Measurements from ENCODE around the gene SMYD2.
A peak's percentile ranks its signal among the peaks of the same experiment; 100 is the strongest.

SMYD2 gene

DNA sequence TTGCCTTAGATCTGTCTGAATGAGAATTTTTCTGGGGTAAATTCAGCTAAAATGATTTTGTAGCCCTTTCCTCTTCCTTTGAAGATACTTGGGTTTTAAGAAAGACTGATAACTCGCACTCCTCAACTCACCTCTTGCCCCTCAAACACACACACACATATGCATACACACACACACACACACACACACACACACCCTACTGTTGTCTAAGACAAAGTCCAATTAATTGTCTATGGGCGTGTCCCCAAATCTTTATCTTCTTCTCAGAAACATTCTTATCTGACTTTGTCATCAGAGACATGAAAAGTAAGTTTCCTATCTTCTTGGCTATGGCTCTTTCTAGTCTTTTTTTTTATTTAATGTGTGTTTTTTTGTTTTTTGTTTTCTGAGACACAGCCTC, 36.1 kb upstream of the SMYD2 start:
- in situ Hi-C loops (cut with HindIII; ENCODE audit: low sequenced_read_pairs) = no loop called here
- H3K4me3 ChIP-seq (ENCODE audit: low read depth, low read length) = no peak overlapping the region
- TF ChIP-seq, protein P1, sequence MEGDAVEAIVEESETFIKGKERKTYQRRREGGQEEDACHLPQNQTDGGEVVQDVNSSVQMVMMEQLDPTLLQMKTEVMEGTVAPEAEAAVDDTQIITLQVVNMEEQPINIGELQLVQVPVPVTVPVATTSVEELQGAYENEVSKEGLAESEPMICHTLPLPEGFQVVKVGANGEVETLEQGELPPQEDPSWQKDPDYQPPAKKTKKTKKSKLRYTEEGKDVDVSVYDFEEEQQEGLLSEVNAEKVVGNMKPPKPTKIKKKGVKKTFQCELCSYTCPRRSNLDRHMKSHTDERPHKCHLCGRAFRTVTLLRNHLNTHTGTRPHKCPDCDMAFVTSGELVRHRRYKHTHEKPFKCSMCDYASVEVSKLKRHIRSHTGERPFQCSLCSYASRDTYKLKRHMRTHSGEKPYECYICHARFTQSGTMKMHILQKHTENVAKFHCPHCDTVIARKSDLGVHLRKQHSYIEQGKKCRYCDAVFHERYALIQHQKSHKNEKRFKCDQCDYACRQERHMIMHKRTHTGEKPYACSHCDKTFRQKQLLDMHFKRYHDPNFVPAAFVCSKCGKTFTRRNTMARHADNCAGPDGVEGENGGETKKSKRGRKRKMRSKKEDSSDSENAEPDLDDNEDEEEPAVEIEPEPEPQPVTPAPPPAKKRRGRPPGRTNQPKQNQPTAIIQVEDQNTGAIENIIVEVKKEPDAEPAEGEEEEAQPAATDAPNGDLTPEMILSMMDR (IDR thresholded peaks at IDR 0.05; ENCODE audit: low read depth, low read length) = no peak
- DNase-seq (ENCODE audit: low read depth, low spot score) = no peak

DNA sequence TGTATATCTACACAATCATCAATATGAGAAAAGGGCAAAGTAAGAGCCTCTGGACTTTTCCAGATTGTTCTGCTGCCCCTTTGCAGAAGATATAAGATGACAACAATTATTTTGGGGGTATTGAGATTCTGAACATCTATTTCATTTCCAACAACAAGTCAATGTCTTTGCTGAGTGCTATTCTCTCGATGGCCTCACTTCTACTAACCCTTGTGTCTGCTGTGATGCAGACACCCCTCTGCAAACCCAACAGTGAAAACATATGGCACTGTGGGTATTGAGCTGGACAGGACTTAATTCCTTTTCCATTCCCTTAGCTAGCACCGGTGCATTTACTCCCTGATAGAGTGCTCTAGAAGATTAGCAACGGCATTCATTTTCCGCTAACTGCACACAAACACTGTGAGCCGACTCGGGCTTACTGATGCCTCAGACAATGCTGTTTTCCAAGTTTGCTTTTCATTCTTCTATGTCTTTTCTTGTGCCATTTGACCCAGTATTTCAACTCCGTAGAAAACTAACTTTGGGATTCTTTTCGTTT, 33.4 kb upstream of the SMYD2 start:
- in situ Hi-C loops (cut with HindIII; ENCODE audit: low sequenced_read_pairs) = no loop called here
- TF ChIP-seq, protein P1 (IDR thresholded peaks at IDR 0.05; ENCODE audit: low read depth, low read length) = no peak
- no peak overlapping the region for H3K4me3 ChIP-seq (ENCODE audit: low read depth, low read length)
- no peak for DNase-seq (ENCODE audit: low read depth, low spot score)

DNA sequence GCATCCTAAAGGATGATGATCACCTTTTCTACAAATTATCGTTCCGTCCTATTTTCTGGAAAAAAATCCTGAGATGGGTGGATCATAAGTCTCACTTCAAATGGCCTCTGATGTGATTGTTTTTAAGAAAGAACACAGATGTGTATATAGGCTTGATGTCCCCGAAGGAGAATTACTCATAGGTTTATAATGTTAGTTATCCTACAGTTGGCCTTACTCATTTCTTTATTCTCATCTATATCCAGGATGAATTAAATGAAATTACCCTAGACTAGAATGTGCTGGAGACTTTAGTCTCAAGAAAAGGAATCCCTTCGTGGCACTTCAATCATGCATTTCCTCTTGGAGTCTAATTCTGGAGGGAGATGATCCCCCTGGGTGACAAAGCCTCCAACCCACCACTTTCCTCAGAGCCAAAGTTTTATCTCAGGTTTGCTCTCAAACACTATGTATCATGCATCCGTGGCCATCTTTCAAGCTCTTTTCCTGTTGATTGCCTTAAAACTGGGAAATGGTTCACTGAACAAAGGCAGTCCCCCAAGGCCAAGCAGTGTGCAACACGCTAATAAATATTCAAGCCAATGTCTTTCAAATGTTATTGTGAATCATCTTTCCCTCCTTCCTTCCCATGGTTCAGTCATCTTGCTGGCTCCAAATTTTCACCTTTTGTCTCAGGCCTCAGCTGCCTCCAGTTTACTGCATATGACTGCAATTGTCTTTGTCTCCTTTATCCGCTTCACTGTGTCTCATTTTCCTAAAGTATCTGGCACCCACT, 32.5 kb upstream of the SMYD2 start:
- peak; percentile 9 for DNase-seq (ENCODE audit: low read depth, low spot score)
- H3K4me3 ChIP-seq (ENCODE audit: low read depth, low read length) = no peak overlapping the region
- TF ChIP-seq, protein P1 (IDR thresholded peaks at IDR 0.05; ENCODE audit: low read depth, low read length) = no peak
- in situ Hi-C loops (cut with HindIII; ENCODE audit: low sequenced_read_pairs) = no loop called here

DNA sequence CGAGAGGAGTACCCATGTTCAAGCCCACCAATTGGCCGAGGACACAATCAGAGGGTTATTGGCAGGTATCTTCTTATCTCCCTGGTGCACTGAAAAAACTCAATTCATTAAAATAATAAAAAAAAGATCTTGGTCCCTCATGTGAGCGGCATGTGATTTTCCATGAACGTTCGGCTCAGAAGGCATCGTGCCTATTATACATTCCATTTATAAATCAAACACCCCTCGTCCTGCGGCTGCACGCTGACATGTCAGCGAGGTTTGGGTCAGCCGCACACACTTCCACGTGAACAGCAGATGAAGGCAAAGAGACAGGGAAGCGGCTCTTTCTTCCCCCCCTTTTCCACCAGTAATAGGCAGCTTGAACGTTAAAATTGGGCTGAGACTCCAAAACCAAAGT, 31.3 kb upstream of the SMYD2 start:
- in situ Hi-C loops (cut with HindIII; ENCODE audit: low sequenced_read_pairs) = no loop called here
- TF ChIP-seq, protein P1 (IDR thresholded peaks at IDR 0.05; ENCODE audit: low read depth, low read length) = no peak
- DNase-seq (ENCODE audit: low read depth, low spot score) = no peak
- no peak overlapping the region for H3K4me3 ChIP-seq (ENCODE audit: low read depth, low read length)

DNA sequence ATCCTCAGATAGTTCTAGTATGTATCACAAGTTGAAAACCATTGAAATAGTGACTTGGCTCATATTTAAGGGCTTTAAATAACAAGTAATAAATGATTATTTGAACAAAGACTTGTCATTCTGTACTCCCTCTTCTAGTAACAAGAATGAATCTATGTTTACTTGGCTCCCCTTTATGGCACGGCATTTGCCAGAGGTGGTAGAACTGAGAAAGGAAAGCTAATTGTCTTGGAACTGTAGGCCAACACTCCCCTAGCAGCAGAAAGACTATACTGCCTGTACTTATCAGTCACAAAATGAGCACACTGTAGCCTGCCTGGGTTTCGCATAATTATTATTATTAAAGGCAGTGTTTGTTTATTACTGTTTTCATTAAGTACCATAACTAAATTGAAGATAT, 29.6 kb upstream of the SMYD2 start:
- DNase-seq (ENCODE audit: low read depth, low spot score) = no peak
- TF ChIP-seq, protein P1 (IDR thresholded peaks at IDR 0.05; ENCODE audit: low read depth, low read length) = no peak
- in situ Hi-C loops (cut with HindIII; ENCODE audit: low sequenced_read_pairs) = no loop called here
- no peak overlapping the region for H3K4me3 ChIP-seq (ENCODE audit: low read depth, low read length)

DNA sequence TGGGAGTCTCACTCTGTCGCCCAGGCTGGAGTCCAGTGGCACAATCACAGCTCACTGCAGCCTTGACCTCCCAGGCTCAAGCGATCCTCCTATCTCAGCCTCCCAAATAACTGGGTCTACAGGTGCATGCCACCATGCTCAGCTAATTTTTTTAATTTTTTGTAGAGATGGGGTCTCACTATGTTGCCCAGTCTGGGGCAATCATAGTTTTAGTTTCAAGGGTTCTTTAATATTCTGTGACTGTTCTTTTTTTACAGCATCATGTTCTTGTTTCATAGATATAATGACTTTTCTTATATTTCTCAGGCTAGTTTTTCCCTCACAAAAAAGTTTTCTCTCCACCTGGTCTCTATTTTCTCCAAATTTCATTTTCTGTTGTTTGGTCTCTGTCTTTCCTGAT, 25.4 kb upstream of the SMYD2 start:
- no peak for DNase-seq (ENCODE audit: low read depth, low spot score)
- no peak overlapping the region for H3K4me3 ChIP-seq (ENCODE audit: low read depth, low read length)
- in situ Hi-C loops (cut with HindIII; ENCODE audit: low sequenced_read_pairs) = no loop called here
- TF ChIP-seq, protein P1 (IDR thresholded peaks at IDR 0.05; ENCODE audit: low read depth, low read length) = no peak

Data from astrocyte of the spinal cord (primary cell).